PC-3 (cell line): Measurements from ENCODE around the gene KCNC3.

ENCODE experiments used
- EZH2 ChIP-seq: fragments of 300-600 bp; sonication (generic); IDR thresholded peaks from one replicate; pipeline ENCODE4 v1.6.1; 2017; ENCODE audit warnings: antibody characterized with exemption, mild to moderate bottlenecking, low read length; ENCODE audit not compliant: unreplicated experiment
- EZH2phosphoT487 ChIP-seq: fragments of 300-600 bp; sonication (generic); IDR thresholded peaks from 2 replicates; pipeline ENCODE4 v1.6.1; 2018; ENCODE audit warnings: mild to moderate bottlenecking, antibody characterized with exemption, low read length, borderline replicate concordance
- TF ChIP-seq, protein P1 (sequence below): fragments of 300-600 bp; sonication (generic); conservative IDR thresholded peaks from 2 replicates; pipeline ENCODE4 v1.5.1; 2017; ENCODE audit warnings: antibody characterized with exemption, low read depth, mild to moderate bottlenecking, low read length

DNA sequence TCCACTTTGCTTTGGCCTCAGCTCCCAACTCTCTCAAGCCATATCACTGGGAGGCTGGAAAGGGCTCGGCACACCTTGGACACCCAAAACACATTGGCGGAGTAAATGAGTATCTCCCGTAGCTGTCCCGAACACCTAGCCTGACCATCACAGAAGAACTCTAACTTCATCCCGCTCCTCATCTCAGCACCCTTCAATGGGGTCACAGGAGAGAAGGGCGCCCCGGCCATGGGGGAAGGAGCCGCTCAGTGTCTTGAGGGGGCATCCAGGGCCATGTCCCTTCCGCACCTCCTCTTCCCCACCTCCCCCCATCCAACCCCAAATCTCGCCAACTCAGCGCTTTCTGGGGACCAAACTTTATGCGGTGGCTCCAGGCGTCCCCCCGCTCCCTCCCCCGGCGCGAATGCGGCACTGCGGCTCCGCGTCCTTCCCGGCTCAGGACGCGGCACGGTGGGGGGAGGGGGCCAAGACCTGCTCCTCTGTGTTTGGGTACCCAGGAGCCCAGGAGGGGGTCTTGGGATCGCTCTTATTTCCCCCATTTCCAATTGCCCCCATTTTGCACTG lies 3.0 kb downstream of the KCNC3 start:
- TF ChIP-seq, protein P1, sequence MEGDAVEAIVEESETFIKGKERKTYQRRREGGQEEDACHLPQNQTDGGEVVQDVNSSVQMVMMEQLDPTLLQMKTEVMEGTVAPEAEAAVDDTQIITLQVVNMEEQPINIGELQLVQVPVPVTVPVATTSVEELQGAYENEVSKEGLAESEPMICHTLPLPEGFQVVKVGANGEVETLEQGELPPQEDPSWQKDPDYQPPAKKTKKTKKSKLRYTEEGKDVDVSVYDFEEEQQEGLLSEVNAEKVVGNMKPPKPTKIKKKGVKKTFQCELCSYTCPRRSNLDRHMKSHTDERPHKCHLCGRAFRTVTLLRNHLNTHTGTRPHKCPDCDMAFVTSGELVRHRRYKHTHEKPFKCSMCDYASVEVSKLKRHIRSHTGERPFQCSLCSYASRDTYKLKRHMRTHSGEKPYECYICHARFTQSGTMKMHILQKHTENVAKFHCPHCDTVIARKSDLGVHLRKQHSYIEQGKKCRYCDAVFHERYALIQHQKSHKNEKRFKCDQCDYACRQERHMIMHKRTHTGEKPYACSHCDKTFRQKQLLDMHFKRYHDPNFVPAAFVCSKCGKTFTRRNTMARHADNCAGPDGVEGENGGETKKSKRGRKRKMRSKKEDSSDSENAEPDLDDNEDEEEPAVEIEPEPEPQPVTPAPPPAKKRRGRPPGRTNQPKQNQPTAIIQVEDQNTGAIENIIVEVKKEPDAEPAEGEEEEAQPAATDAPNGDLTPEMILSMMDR, result no peak
- TF ChIP-seq EZH2phosphoT487 (no peak), EZH2 (no peak)
